IgD-negative memory B cell (primary cell): ENCODE results near the gene LSM3. TPM values are rescaled to one million over a fixed set of nuclear protein-coding genes. Genes with fewer than 3 reads are reported as not detected.

Experiments
- H3K27ac Mint-ChIP-seq, 3 donors: one replicate each; pipeline ENCODE4 v1.8.0; 2020 to 2022; ENCODE audit warnings: mild to moderate bottlenecking in 3 of 3, mixed read lengths in 3 of 3, moderate library complexity in 1 of 3
- H3K27me3 Mint-ChIP-seq: one replicate; pipeline ENCODE4 v1.8.0; 2021; ENCODE audit warnings: mixed read lengths
- H3K36me3 Mint-ChIP-seq: one replicate; pipeline ENCODE4 v1.8.0; 2020; ENCODE audit warnings: mild to moderate bottlenecking, mixed read lengths
- H3K4me1 Mint-ChIP-seq, 3 donors: one replicate each; pipeline ENCODE4 v1.8.0; 2020 to 2022; ENCODE audit warnings: mixed read lengths in 3 of 3, mild to moderate bottlenecking in 1 of 3
- H3K4me3 Mint-ChIP-seq, 4 donors: one replicate each; pipeline ENCODE4 v1.8.0; 2020 to 2022; ENCODE audit warnings: mild to moderate bottlenecking in 4 of 4, mixed read lengths in 4 of 4, moderate library complexity in 3 of 4
- H3K9me3 Mint-ChIP-seq, 3 donors: one replicate each; pipeline ENCODE4 v1.8.0; 2020 to 2021; ENCODE audit warnings: mixed read lengths in 3 of 3, mild to moderate bottlenecking in 1 of 3
- polyA plus RNA-seq: library from polyadenylated mRNA; unstranded; fragments of 300-500 nt; fragmentation: Illumina TruSeq; gene quantifications from one replicate; pipeline ENCODE4 v1.2.3, GENCODE V29; 2021

Gene LSM3
- polyA plus RNA-seq, 1 donor from 2014 or later = 25.3 TPM

DNA sequence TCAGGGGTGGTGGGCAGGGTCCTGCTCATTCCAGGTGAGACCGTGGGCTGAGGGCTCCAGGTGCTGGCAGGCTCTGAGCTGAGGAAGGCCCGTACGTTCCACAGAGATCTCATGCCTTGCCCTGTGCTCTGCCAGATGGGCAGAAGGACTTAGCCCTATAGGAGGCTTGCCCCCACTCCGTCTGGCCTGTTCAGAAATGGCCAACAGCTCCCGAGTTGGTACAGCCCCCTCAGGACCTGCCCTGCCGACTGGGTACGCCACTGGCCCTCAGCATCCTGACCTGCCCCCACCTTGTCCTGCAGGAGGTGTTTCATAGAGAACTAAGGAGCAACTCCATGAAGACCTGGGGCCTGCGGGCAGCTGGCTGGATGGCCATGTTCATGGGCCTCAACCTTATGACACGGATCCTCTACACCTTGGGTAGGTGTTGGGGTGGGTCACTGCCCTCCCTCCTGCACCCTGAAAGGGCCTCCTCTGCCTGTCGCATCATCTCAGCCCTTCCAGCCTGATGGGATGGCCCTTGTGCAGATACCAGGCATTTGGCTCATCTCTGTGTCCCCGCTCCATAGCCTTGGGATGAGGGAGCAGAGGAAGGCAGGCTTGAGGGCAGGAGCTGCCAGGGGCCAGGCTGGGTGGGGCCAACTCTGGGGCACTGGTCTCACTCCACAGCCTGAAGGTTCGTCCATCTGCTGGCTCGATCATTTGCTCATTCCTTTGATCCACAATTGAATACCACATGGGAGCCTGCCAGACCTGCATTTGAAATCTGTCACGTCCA, 39.5 kb upstream of the LSM3 start:
- H3K27ac Mint-ChIP-seq = peak overlapping the region; percentile 55 to 75 (median 71)
- peaks cover 8% of the 10 kb centered on the region for H3K36me3 Mint-ChIP-seq
- peaks cover 0 to 3% (median 2%) of the 10 kb centered on the region in 3 donors for H3K4me1 Mint-ChIP-seq
- H3K4me3 Mint-ChIP-seq = no peak overlapping the region
- H3K9me3 Mint-ChIP-seq = no peaks in the 10 kb centered on the region
- no peaks in the 10 kb centered on the region for H3K27me3 Mint-ChIP-seq

- peak overlapping the region in 2 of 3 donors; percentile 71 to 75 for H3K27ac Mint-ChIP-seq
- H3K27me3 Mint-ChIP-seq = no peaks in the 10 kb centered on the region
- H3K4me3 Mint-ChIP-seq = no peak overlapping the region
- H3K4me1 Mint-ChIP-seq = peaks cover 4 to 8% (median 8%) of the 10 kb centered on the region in 3 donors
- peaks cover 8% of the 10 kb centered on the region for H3K36me3 Mint-ChIP-seq
- H3K9me3 Mint-ChIP-seq = no peaks in the 10 kb centered on the region
Measured at GRCh38 chr3:14139771-14140170, 38.8 kb upstream of the LSM3 start.

DNA sequence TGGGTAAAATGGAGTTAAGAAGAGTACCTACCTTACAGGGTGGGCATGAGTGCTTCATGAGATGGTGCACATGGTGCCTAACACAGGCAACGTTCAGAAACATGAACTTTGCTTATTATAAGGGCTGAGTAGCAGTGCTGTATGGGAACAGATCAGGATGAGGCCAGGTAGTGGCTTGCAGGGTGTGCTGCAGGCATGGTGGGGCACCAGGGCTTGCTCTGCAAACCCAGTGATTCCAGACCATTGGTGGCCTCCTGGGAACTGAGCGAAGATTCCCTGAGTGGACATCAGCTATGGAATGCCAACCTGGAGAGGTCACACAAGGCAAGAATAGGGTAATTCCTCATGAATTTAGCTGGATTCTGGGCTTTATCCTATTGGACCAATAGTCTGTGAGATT, 37.9 kb upstream of the LSM3 start:
- Mint-ChIP-seq H3K9me3 (no peaks in the 10 kb centered on the region), H3K27me3 (no peaks in the 10 kb centered on the region), H3K4me1 (peaks cover 5 to 13% (median 13%) of the 10 kb centered on the region in 3 donors), H3K36me3 (peaks cover 8% of the 10 kb centered on the region), H3K4me3 (no peak overlapping the region), H3K27ac (peak overlapping the region in 1 of 3 donors; percentile 99)

GRCh38 chr3:14141144-14141543, 37.5 kb upstream of the LSM3 start:
- H3K36me3 Mint-ChIP-seq = peaks cover 8% of the 10 kb centered on the region
- no peaks in the 10 kb centered on the region for H3K9me3 Mint-ChIP-seq
- peaks cover 5 to 16% (median 16%) of the 10 kb centered on the region in 3 donors for H3K4me1 Mint-ChIP-seq
- peak overlapping the region in 2 of 3 donors; percentile 27 to 99 for H3K27ac Mint-ChIP-seq
- no peaks in the 10 kb centered on the region for H3K27me3 Mint-ChIP-seq
- H3K4me3 Mint-ChIP-seq = no peak overlapping the region

DNA sequence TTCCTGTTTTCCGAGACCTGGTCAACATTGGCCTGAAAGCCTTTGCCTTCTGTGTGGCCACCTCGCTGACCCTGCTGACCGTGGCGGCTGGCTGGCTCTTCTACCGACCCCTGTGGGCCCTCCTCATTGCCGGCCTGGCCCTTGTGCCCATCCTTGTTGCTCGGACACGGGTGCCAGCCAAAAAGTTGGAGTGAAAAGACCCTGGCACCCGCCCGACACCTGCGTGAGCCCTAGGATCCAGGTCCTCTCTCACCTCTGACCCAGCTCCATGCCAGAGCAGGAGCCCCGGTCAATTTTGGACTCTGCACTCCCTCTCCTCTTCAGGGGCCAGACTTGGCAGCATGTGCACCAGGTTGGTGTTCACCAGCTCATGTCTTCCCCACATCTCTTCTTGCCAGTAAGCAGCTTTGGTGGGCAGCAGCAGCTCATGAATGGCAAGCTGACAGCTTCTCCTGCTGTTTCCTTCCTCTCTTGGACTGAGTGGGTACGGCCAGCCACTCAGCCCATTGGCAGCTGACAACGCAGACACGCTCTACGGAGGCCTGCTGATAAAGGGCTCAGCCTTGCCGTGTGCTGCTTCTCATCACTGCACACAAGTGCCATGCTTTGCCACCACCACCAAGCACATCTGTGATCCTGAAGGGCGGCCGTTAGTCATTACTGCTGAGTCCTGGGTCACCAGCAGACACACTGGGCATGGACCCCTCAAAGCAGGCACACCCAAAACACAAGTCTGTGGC, 36.8 kb upstream of the LSM3 start:
- Mint-ChIP-seq H3K9me3 (no peaks in the 10 kb centered on the region), H3K4me1 (peaks cover 5 to 16% (median 16%) of the 10 kb centered on the region in 3 donors), H3K36me3 (peaks cover 8% of the 10 kb centered on the region), H3K27ac (peak overlapping the region; percentile 94 to 99 (median 96)), H3K27me3 (no peaks in the 10 kb centered on the region), H3K4me3 (peak overlapping the region in 1 of 4 donors; percentile 3)

DNA sequence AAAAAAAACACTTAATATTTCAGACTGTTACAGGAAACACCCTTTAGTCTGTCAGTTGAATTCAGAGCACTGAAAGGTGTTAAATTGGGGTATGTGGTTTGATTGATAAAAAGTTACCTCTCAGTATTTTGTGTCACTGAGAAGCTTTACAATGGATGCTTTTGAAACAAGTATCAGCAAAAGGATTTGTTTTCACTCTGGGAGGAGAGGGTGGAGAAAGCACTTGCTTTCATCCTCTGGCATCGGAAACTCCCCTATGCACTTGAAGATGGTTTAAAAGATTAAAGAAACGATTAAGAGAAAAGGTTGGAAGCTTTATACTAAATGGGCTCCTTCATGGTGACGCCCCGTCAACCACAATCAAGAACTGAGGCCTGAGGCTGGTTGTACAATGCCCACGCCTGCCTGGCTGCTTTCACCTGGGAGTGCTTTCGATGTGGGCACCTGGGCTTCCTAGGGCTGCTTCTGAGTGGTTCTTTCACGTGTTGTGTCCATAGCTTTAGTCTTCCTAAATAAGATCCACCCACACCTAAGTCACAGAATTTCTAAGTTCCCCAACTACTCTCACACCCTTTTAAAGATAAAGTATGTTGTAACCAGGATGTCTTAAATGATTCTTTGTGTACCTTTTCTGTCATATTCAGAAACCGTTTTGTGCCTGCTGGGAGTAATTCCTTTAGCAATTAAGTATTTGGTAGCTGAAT, 35.9 kb upstream of the LSM3 start:
- Mint-ChIP-seq H3K36me3 (peaks cover 10% of the 10 kb centered on the region), H3K27me3 (no peaks in the 10 kb centered on the region), H3K4me1 (peaks cover 10 to 16% (median 16%) of the 10 kb centered on the region in 3 donors), H3K27ac (peak overlapping the region; percentile 94 to 99 (median 96)), H3K9me3 (no peaks in the 10 kb centered on the region), H3K4me3 (peak overlapping the region in 2 of 4 donors; percentile 19 to 45)

DNA sequence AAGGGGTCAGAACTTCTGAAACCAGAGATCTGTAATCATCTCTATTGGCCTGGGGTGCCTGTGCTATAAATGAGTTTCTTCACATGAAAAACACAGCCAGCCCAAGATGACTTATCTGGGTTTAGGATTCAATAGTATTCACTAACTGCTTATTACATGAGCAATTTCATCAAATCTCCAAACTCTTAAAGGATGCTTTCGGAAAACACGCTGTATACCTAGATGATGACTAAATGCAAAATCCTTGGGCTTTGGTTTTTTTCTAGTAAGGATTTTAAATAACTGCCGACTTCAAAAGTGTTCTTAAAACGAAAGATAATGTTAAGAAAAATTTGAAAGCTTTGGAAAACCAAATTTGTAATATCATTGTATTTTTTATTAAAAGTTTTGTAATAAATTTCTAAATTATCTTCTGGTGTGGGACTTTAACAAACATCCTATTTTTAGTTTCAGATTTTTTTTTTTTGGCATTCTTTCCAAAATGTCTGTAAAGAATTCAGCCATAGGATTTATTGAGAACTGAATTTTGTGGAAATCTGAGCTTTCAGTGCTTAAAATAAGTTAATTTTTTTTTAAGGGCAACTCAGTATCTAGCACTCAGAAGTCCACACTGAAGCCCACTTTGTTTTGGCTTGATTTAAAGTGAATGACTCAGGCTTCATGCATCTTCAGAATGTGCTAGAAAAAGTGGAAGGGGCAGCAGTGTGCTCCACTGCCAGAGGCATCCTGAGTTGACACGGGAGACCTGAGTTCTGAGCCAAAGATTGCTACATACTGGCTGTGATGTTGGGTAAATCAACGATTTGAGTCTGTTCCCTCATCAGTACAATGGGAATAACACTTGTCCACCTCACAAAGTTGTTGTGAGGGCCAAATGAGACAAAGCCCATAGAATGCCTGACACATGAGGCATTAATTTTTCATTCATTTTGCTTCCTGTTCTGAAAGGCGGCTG, 35.1 kb upstream of the LSM3 start:
- Mint-ChIP-seq H3K27ac (peak overlapping the region; percentile 96 to 99 (median 99)), H3K4me3 (peak overlapping the region in 3 of 4 donors; percentile 8 to 80 (median 79)), H3K27me3 (no peaks in the 10 kb centered on the region), H3K36me3 (peaks cover 8% of the 10 kb centered on the region), H3K9me3 (no peaks in the 10 kb centered on the region), H3K4me1 (peaks cover 10 to 16% (median 14%) of the 10 kb centered on the region in 3 donors)

GRCh38 chr3:14144423-14145075, 34.1 kb upstream of the LSM3 start:
- peak overlapping the region; percentile 57 to 83 (median 80) for H3K4me3 Mint-ChIP-seq
- H3K36me3 Mint-ChIP-seq = peaks cover 6% of the 10 kb centered on the region
- H3K9me3 Mint-ChIP-seq = no peaks in the 10 kb centered on the region
- no peaks in the 10 kb centered on the region for H3K27me3 Mint-ChIP-seq
- peak overlapping the region; percentile 96 to 99 (median 99) for H3K27ac Mint-ChIP-seq
- H3K4me1 Mint-ChIP-seq = peaks cover 10 to 16% (median 14%) of the 10 kb centered on the region in 3 donors

DNA sequence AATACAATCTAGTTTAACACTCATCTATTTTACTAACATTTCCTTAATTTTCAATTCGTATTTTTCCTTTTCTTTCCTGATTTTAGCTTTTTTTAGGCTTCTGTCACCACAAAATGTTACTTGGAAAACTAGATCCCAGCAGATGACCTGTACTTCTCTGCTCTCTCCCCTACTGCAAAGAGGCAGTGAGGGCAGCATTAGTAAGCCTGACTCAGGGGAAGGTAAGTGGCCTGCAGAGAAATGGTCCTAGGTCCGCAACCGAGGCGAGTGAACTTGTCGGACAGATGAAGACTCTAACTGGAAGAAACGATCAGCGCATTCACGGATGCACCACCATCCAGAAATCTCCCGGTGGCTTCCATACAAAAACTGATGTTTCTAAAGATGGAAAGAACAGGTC, 33.4 kb upstream of the LSM3 start:
- Mint-ChIP-seq H3K27ac (peak overlapping the region; percentile 96 to 99 (median 99)), H3K4me3 (peak overlapping the region in 1 of 4 donors; percentile 33), H3K36me3 (peaks cover 6% of the 10 kb centered on the region), H3K4me1 (peaks cover 10 to 16% (median 14%) of the 10 kb centered on the region in 3 donors), H3K9me3 (no peaks in the 10 kb centered on the region), H3K27me3 (no peaks in the 10 kb centered on the region)

- peaks cover 6% of the 10 kb centered on the region for H3K36me3 Mint-ChIP-seq
- peak overlapping the region in 1 of 4 donors; percentile 41 for H3K4me3 Mint-ChIP-seq
- H3K4me1 Mint-ChIP-seq = peaks cover 10 to 16% (median 14%) of the 10 kb centered on the region in 3 donors
Measured at GRCh38 chr3:14145670-14146380, 32.8 kb upstream of the LSM3 start.

DNA sequence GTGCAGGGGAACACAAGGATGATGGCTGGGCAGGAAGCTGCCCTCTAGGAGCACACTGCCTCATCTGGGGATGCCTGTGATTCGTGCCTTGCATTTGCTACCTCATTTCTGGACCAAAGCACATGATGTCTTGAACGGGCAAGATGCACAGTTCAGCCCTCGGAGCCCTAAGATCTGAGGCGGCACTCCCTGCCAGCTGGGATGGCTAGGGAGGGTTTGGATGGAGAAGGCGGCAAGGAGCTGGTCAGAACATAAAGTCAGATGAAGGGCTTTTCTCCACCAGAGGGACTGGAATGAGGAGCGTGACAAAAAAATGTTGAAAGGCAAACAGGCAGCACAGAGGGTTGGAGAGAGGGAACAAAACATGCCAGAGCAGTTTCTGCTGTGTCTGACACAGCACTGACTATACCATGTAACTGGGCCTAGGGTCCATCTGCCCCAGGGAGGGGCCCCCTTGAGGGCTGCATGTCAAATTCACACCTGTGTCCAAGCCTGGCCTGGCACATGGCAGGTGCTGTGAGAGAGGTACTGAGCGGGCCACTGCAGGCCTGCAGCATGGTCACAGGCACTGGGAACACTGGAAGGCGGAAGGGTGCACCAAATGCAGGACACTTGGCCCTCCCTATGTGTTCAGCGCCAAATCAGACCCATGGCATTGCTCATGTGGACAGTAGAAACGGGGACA, 32.1 kb upstream of the LSM3 start:
- H3K27me3 Mint-ChIP-seq = no peaks in the 10 kb centered on the region
- no peaks in the 10 kb centered on the region for H3K9me3 Mint-ChIP-seq
- peak overlapping the region; percentile 87 to 99 (median 96) for H3K27ac Mint-ChIP-seq
- peaks cover 10 to 16% (median 14%) of the 10 kb centered on the region in 3 donors for H3K4me1 Mint-ChIP-seq
- no peak overlapping the region for H3K4me3 Mint-ChIP-seq
- peaks cover 4% of the 10 kb centered on the region for H3K36me3 Mint-ChIP-seq

More at GRCh38 chr3:14145670-14146380, 32.8 kb upstream of the LSM3 start:
- Mint-ChIP-seq H3K27ac (peak overlapping the region; percentile 96 to 99 (median 99)), H3K27me3 (no peaks in the 10 kb centered on the region), H3K9me3 (no peaks in the 10 kb centered on the region)

DNA sequence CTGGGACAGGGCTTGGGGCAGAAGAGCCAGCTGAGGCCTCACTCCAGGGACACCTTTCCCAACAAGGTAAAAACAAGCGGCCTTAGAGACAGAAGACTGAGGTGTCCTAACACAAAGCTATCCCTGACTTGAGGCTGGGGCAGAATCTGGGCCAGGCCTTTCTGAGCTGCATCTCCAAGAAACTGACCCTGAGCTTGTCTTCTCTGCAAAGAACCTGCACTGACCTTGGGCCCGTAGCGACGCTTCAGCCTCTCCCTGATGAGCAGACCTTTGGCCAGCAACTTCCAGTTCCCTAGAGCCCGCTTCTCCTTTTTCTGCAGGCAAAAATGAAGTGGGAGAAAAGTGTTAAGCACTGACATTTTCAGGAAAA, 31.6 kb upstream of the LSM3 start:
- Mint-ChIP-seq H3K4me3 (peak overlapping the region in 1 of 4 donors; percentile 16), H3K4me1 (peaks cover 10 to 16% (median 14%) of the 10 kb centered on the region in 3 donors)

More for the DNA sequence above, 31.6 kb upstream of the LSM3 start:
- H3K27me3 Mint-ChIP-seq = no peaks in the 10 kb centered on the region
- H3K36me3 Mint-ChIP-seq = peaks cover 2% of the 10 kb centered on the region
- peak overlapping the region; percentile 82 to 99 (median 96) for H3K27ac Mint-ChIP-seq
- H3K9me3 Mint-ChIP-seq = no peaks in the 10 kb centered on the region
